Measurements from ENCODE around the gene ENTHD1.

GRCh38 chr22:39872548-39872947, 21.0 kb downstream of the ENTHD1 start:
- TF ChIP-seq POLR2A (IDR thresholded peaks at IDR 0.05): no peak
- TF ChIP-seq CTCF (IDR thresholded peaks at IDR 0.05): no peak
